PC-3 (cell line): ENCODE results near the gene PRKRA. TPM values are rescaled to one million over a fixed set of nuclear protein-coding genes. Genes with fewer than 3 reads are reported as not detected.

ENCODE experiments used
- ATAC-seq: fragments of 200-7000 bp; cut with Tn5 transposase; 2 replicates; pipeline ENCODE4 v1.9.1; 2020; ENCODE audit warnings: mild to moderate bottlenecking, moderate library complexity
- BruUV-seq: library from RNA; stranded (reverse); fragments of 400-500 nt; replicated peaks from 2 replicates; lab custom pipeline; 2021; lab: Mats Ljungman, UMichigan
- CTCF ChIA-PET: fragments of 300-600 bp; sonication (Branson Sonifier 250); formaldehyde crosslinking; loops from one replicate; lab custom pipeline; 2022; ENCODE audit warnings: antibody characterized with exemption; lab: Charles Lee
- POLR2A ChIA-PET: fragments of 300-600 bp; sonication (Branson Sonifier 250); formaldehyde crosslinking; loops from one replicate; lab custom pipeline; 2022; ENCODE audit warnings: antibody characterized with exemption; ENCODE audit not compliant: unreplicated experiment; lab: Charles Lee
- DNase-seq: peaks from one replicate; pipeline ENCODE4 v3.0.0-alpha.2; 2015
- H2AFZ ChIP-seq: fragments of 300-600 bp; sonication (generic); 2 replicates; pipeline ENCODE4 v1.6.0; 2016; ENCODE audit warnings: antibody characterized with exemption, low read length
- H3F3A ChIP-seq: fragments of 300-600 bp; sonication (generic); one replicate; pipeline ENCODE4 v1.6.0; 2017; ENCODE audit warnings: antibody characterized with exemption, low read length, control low read depth, mild to moderate bottlenecking; ENCODE audit not compliant: unreplicated experiment
- H3K27ac ChIP-seq: fragments of 300-600 bp; sonication (generic); 2 replicates; pipeline ENCODE4 v1.5.1; 2016; ENCODE audit warnings: mild to moderate bottlenecking, low read length
- H3K27me3 ChIP-seq: fragments of 300-600 bp; sonication (generic); 2 replicates; pipeline ENCODE4 v1.6.1; 2016; ENCODE audit warnings: low read length, mixed read lengths
- H3K36me3 ChIP-seq: fragments of 300-600 bp; sonication (generic); 2 replicates; pipeline ENCODE4 v1.6.1; 2016; ENCODE audit warnings: low read depth, mixed run types, low read length, mixed read lengths
- H3K4me1 ChIP-seq: fragments of 300-600 bp; sonication (generic); 2 replicates; pipeline ENCODE4 v1.5.1; 2016; ENCODE audit warnings: low read length; ENCODE audit not compliant: insufficient read depth
- H3K4me2 ChIP-seq: fragments of 300-600 bp; sonication (generic); 2 replicates; pipeline ENCODE4 v1.6.0; 2016; ENCODE audit warnings: low read length
- H3K4me3 ChIP-seq: fragments of 300-600 bp; sonication (generic); 2 replicates; pipeline ENCODE4 v1.5.1; 2016; ENCODE audit warnings: mild to moderate bottlenecking, low read length, mixed read lengths
- H3K79me2 ChIP-seq: fragments of 300-600 bp; sonication (generic); 2 replicates; pipeline ENCODE4 v1.6.1; 2017; ENCODE audit warnings: low read length, mixed read lengths
- H3K9ac ChIP-seq: fragments of 300-600 bp; sonication (generic); 2 replicates; pipeline ENCODE4 v1.6.0; 2016; ENCODE audit warnings: mild to moderate bottlenecking, low read length
- H3K9me2 ChIP-seq: fragments of 300-600 bp; sonication (generic); replicated peaks from 2 replicates; pipeline ENCODE4 v1.6.1; 2016; ENCODE audit warnings: mixed run types, low read length, mixed read lengths
- H3K9me3 ChIP-seq: fragments of 300-600 bp; sonication (generic); 2 replicates; pipeline ENCODE4 v1.6.1; 2016; ENCODE audit warnings: low read length, mixed read lengths
- H4K20me1 ChIP-seq: fragments of 300-600 bp; sonication (generic); 2 replicates; pipeline ENCODE4 v1.6.1; 2016; ENCODE audit warnings: low read length, mixed read lengths
- CTCF ChIP-seq: fragments of 300-600 bp; sonication (generic); conservative IDR thresholded peaks from 2 replicates; pipeline ENCODE4 v1.5.1; 2017; ENCODE audit warnings: antibody characterized with exemption, low read depth, mild to moderate bottlenecking, low read length
- EZH2 ChIP-seq: fragments of 300-600 bp; sonication (generic); IDR thresholded peaks from one replicate; pipeline ENCODE4 v1.6.1; 2017; ENCODE audit warnings: antibody characterized with exemption, mild to moderate bottlenecking, low read length; ENCODE audit not compliant: unreplicated experiment
- EZH2phosphoT487 ChIP-seq: fragments of 300-600 bp; sonication (generic); IDR thresholded peaks from 2 replicates; pipeline ENCODE4 v1.6.1; 2018; ENCODE audit warnings: mild to moderate bottlenecking, antibody characterized with exemption, low read length, borderline replicate concordance
- intact Hi-C: fragments of 100-400 bp; cut with micrococcal nuclease; formaldehyde crosslinking; loops from 2 replicates; pipeline ENCODE4 v1.9.0; 2023
- total RNA-seq: library from RNA; depleted of rRNA; stranded (reverse); fragments of >200 nt; gene quantifications from 2 replicates; pipeline ENCODE4 v1.2.3, GENCODE V29; 2014

Gene PRKRA
- total RNA-seq, 1 experiment from 2014 or later, result 78.2 TPM

DNA sequence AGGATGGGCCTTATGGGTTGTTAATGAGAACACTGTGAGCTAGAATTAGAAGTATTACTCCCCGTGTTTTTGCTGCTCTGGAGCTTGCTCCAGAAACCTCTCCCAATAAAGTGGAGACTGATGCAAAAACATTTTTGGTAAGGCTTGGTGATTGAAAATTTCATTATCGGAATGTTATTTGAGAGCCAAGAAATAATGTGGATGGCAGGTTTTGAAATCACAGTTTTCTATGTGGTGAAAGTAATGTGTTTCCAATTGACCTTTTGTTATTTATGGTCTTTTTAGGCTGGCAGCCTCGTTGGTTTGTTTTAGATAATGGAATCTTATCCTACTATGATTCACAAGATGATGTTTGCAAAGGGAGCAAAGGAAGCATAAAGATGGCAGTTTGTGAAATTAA is 34.4 kb upstream of the PRKRA start:
- no peak for DNase-seq
- H3K27ac ChIP-seq, result no peak overlapping the region
- no peak overlapping the region for H3K4me2 ChIP-seq
- H3K4me3 ChIP-seq, result no peak overlapping the region
- H2AFZ ChIP-seq, result no peak overlapping the region
- no TSS peak for BruUV-seq
- intact Hi-C loops, result no loop called here
- peaks cover 62% of the 10 kb centered on the region for H3K79me2 ChIP-seq
- ChIA-PET CTCF (no interaction called here), POLR2A (no interaction called here)
- peaks cover 22% of the 10 kb centered on the region for H4K20me1 ChIP-seq
- no peaks in the 10 kb centered on the region for H3K9me3 ChIP-seq
- H3F3A ChIP-seq, result no peaks in the 10 kb centered on the region
- H3K4me1 ChIP-seq, result peaks cover 32% of the 10 kb centered on the region
- H3K36me3 ChIP-seq, result peaks cover 10% of the 10 kb centered on the region; the same call in 1 of the 2 replicates
- H3K27me3 ChIP-seq, result no peaks in the 10 kb centered on the region
- no peak overlapping the region for H3K9ac ChIP-seq
- H3K9me2 ChIP-seq, result no peaks in the 10 kb centered on the region
- no peak for ATAC-seq
- TF ChIP-seq EZH2phosphoT487, result no peak
- TF ChIP-seq EZH2, result no peak
- no peak for TF ChIP-seq CTCF

- Histone ChIP-seq H3K9me3 (no peaks in the 10 kb centered on the region), H3K4me1 (peaks cover 37% of the 10 kb centered on the region), H3K27me3 (no peaks in the 10 kb centered on the region), H3K9ac (no peak overlapping the region), H3K36me3 (peaks cover 7% of the 10 kb centered on the region; the same call in 1 of the 2 replicates), H3K27ac (no peak overlapping the region), H2AFZ (no peak overlapping the region), H3K4me2 (peak overlapping the region; percentile 24), H3K9me2 (no peaks in the 10 kb centered on the region), H3K79me2 (peaks cover 62% of the 10 kb centered on the region), H3F3A (no peaks in the 10 kb centered on the region), H3K4me3 (no peak overlapping the region), H4K20me1 (peaks cover 22% of the 10 kb centered on the region)
- BruUV-seq, result no TSS peak
- ATAC-seq (no peak), DNase-seq (peak; percentile 82)
- intact Hi-C loops, result no loop called here
- POLR2A ChIA-PET, result interaction anchor here (0.6 kb wide), 1 partner anchor 33 kb away, joined by 4 read pairs; the partner anchor contains the start of genes PJVK and PRKRA
- TF ChIP-seq CTCF, result no peak
- no peak for TF ChIP-seq EZH2
- no peak for TF ChIP-seq EZH2phosphoT487
- CTCF ChIA-PET, result no interaction called here
Observed at GRCh38 chr2:178484245-178485041, 33.5 kb upstream of the PRKRA start.

GRCh38 chr2:178482437-178482836 is 31.5 kb upstream of the PRKRA start:
- intact Hi-C loops, result no loop called here
- H3K4me2 ChIP-seq, result peak overlapping the region; percentile 97
- no peak overlapping the region for H3K9ac ChIP-seq
- H2AFZ ChIP-seq, result no peak overlapping the region
- H3K27ac ChIP-seq, result no peak overlapping the region
- peaks cover 22% of the 10 kb centered on the region for H4K20me1 ChIP-seq
- H3K9me2 ChIP-seq, result no peaks in the 10 kb centered on the region
- ChIA-PET CTCF (interaction anchor here (0.6 to 0.7 kb wide), 2 partner anchors 63 to 90 kb away, joined by 7 to 9 read pairs; no protein-coding TSS in a partner anchor), POLR2A (interaction anchor here (0.5 to 0.6 kb wide), 2 partner anchors 25 to 478 kb away, joined by 3 to 4 read pairs; no protein-coding TSS in a partner anchor)
- DNase-seq (no peak), ATAC-seq (no peak)
- H3K36me3 ChIP-seq, result peaks cover 7% of the 10 kb centered on the region; the same call in 1 of the 2 replicates
- H3K9me3 ChIP-seq, result no peaks in the 10 kb centered on the region
- peaks cover 44% of the 10 kb centered on the region for H3K4me1 ChIP-seq
- H3K27me3 ChIP-seq, result no peaks in the 10 kb centered on the region
- peaks cover 64% of the 10 kb centered on the region for H3K79me2 ChIP-seq
- TF ChIP-seq CTCF (no peak), EZH2phosphoT487 (no peak), EZH2 (no peak)
- no TSS peak for BruUV-seq
- H3F3A ChIP-seq, result no peaks in the 10 kb centered on the region
- H3K4me3 ChIP-seq, result peak overlapping the region; percentile 98; the same call in 1 of the 2 replicates
